ENCODE results near the gene RASSF9. TPM values are rescaled to one million over a fixed set of nuclear protein-coding genes. Genes with fewer than 3 reads are reported as not detected.

RASSF9 gene
- total RNA-seq, 1 donor from 2014 or later = 2.2 TPM

DNA sequence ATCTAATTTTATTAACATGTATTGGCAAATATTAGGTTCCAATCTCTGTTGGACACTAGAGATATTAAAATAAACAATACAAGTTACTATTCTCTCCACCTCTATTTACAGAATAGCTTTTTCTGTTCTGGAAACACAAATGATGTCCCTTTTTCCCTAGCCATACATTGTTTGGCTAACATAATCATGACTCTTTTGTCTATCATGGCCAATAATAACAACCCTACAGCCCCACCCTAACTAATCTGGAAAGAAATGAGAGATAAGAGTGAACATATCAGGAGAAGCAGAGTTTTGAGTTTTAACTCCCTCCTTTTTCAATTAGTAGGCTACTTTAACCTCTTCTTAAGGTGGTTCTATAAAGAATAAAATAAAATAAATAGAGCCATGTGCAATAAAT lies 40.2 kb downstream of the RASSF9 start:
- H3K27ac Mint-ChIP-seq (ENCODE audit: unreplicated experiment) = no peak overlapping the region
- H3K4me3 Mint-ChIP-seq (ENCODE audit: unreplicated experiment) = no peak overlapping the region
- H3K36me3 Mint-ChIP-seq (ENCODE audit: low read depth, unreplicated experiment) = no peaks in the 10 kb centered on the region
- H3K9me3 Mint-ChIP-seq (ENCODE audit: unreplicated experiment) = no peaks in the 10 kb centered on the region
- TF ChIP-seq, protein P1, sequence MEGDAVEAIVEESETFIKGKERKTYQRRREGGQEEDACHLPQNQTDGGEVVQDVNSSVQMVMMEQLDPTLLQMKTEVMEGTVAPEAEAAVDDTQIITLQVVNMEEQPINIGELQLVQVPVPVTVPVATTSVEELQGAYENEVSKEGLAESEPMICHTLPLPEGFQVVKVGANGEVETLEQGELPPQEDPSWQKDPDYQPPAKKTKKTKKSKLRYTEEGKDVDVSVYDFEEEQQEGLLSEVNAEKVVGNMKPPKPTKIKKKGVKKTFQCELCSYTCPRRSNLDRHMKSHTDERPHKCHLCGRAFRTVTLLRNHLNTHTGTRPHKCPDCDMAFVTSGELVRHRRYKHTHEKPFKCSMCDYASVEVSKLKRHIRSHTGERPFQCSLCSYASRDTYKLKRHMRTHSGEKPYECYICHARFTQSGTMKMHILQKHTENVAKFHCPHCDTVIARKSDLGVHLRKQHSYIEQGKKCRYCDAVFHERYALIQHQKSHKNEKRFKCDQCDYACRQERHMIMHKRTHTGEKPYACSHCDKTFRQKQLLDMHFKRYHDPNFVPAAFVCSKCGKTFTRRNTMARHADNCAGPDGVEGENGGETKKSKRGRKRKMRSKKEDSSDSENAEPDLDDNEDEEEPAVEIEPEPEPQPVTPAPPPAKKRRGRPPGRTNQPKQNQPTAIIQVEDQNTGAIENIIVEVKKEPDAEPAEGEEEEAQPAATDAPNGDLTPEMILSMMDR (IDR thresholded peaks at IDR 0.05; ENCODE audit: unreplicated experiment) = no peak
- no peaks in the 10 kb centered on the region for H3K27me3 Mint-ChIP-seq (ENCODE audit: unreplicated experiment)
- no peaks in the 10 kb centered on the region for H3K4me1 Mint-ChIP-seq (ENCODE audit: unreplicated experiment)
- no peak for DNase-seq (ENCODE audit: low spot score)

- Mint-ChIP-seq H3K36me3 (ENCODE audit: low read depth, unreplicated experiment) (no peaks in the 10 kb centered on the region), H3K27me3 (ENCODE audit: unreplicated experiment) (no peaks in the 10 kb centered on the region), H3K9me3 (ENCODE audit: unreplicated experiment) (no peaks in the 10 kb centered on the region), H3K27ac (ENCODE audit: unreplicated experiment) (no peak overlapping the region), H3K4me3 (ENCODE audit: unreplicated experiment) (no peak overlapping the region), H3K4me1 (ENCODE audit: unreplicated experiment) (no peaks in the 10 kb centered on the region)
- TF ChIP-seq, protein P1 (IDR thresholded peaks at IDR 0.05; ENCODE audit: unreplicated experiment) = no peak
- DNase-seq (ENCODE audit: low spot score) = no peak
Observed at GRCh38 chr12:85794531-85794930, 41.7 kb downstream of the RASSF9 start.

DNA sequence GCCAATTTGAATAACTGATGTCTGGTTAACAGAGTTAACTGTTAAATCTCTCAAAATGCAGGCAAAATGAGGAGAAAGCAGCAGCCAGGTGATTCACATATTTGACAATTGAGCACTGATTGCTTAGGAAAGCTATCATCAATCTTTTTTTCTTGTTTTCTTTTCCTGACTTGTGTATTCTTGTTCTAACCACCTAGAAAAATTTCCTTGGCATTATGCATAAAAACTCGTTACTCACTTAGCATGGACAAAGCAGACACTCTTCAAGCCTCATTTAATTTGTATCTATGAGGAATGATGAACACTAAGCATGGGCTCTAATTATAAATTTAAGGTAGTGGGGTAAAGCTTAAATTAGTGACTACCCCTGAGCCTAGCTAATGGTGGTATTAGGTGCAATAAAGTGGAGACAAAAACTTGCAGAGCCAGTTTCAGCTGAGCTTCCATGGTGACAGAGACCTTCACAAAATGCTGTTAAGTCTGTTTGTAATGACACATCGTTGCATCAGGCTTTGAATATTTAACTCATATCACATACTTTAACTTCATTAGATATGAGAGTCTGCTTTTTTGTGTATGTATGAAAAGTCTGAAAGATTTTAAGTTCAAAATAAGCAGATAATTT lies 52.0 kb downstream of the RASSF9 start:
- Mint-ChIP-seq H3K9me3 (ENCODE audit: unreplicated experiment) (no peaks in the 10 kb centered on the region), H3K4me3 (ENCODE audit: unreplicated experiment) (no peak overlapping the region), H3K27me3 (ENCODE audit: unreplicated experiment) (no peaks in the 10 kb centered on the region), H3K27ac (ENCODE audit: unreplicated experiment) (no peak overlapping the region), H3K36me3 (ENCODE audit: low read depth, unreplicated experiment) (no peaks in the 10 kb centered on the region), H3K4me1 (ENCODE audit: unreplicated experiment) (peaks cover 6% of the 10 kb centered on the region)
- TF ChIP-seq, protein P1 (IDR thresholded peaks at IDR 0.05; ENCODE audit: unreplicated experiment) = no peak
- DNase-seq (ENCODE audit: low spot score) = no peak

DNA sequence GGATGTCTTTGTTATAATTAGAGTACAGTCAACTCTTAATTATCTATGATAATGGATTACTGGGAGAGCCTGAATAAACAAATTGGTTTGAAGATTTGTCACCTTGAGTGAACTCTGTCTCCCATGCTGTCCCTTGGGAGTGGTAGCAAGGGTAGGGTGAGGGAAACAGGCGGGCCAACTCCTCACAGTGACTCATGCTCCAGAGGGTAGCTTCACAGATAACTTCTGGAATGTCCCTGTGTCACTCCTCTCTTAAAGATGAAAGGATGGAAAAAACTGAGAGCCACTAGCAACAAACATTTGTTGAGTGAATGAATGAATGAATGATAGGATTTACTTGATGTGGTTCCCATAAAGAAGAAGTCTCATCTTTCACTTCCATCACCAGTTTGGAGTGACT lies 53.5 kb downstream of the RASSF9 start:
- no peak for DNase-seq (ENCODE audit: low spot score)
- Mint-ChIP-seq H3K9me3 (ENCODE audit: unreplicated experiment) (no peaks in the 10 kb centered on the region), H3K4me3 (ENCODE audit: unreplicated experiment) (no peak overlapping the region), H3K27ac (ENCODE audit: unreplicated experiment) (no peak overlapping the region), H3K36me3 (ENCODE audit: low read depth, unreplicated experiment) (no peaks in the 10 kb centered on the region), H3K4me1 (ENCODE audit: unreplicated experiment) (peaks cover 6% of the 10 kb centered on the region), H3K27me3 (ENCODE audit: unreplicated experiment) (no peaks in the 10 kb centered on the region)
- TF ChIP-seq, protein P1 (IDR thresholded peaks at IDR 0.05; ENCODE audit: unreplicated experiment) = no peak

- Mint-ChIP-seq H3K9me3 (ENCODE audit: unreplicated experiment) (no peaks in the 10 kb centered on the region), H3K27me3 (ENCODE audit: unreplicated experiment) (no peaks in the 10 kb centered on the region), H3K27ac (ENCODE audit: unreplicated experiment) (no peak overlapping the region), H3K4me1 (ENCODE audit: unreplicated experiment) (peaks cover 6% of the 10 kb centered on the region), H3K36me3 (ENCODE audit: low read depth, unreplicated experiment) (no peaks in the 10 kb centered on the region), H3K4me3 (ENCODE audit: unreplicated experiment) (no peak overlapping the region)
- no peak for DNase-seq (ENCODE audit: low spot score)
- TF ChIP-seq, protein P1 (IDR thresholded peaks at IDR 0.05; ENCODE audit: unreplicated experiment) = no peak
Observed at GRCh38 chr12:85781766-85782165, 54.4 kb downstream of the RASSF9 start.
